Esophagus muscularis mucosa (tissue), 4 donors: ENCODE results near the gene DISP2.

ENCODE experiments used
- EP300 ChIP-seq: sonication (generic); formaldehyde crosslinking; IDR thresholded peaks from one replicate; pipeline ENCODE4 v1.6.1; 2017; ENCODE audit warnings: antibody characterized with exemption
- POLR2A ChIP-seq: fragments of 450-650 bp; IDR thresholded peaks from one replicate; pipeline ENCODE4 v1.6.1; 2017; ENCODE audit warnings: antibody characterized with exemption, moderate library complexity, mild to moderate bottlenecking, low read depth
- POLR2AphosphoS5 ChIP-seq, 2 donors: sonication (generic); formaldehyde crosslinking; IDR thresholded peaks; one replicate each; pipeline ENCODE4 v1.6.1; 2017; ENCODE audit warnings: antibody characterized with exemption in 2 of 2
- TF ChIP-seq, protein P1 (sequence below), 3 experiments: fragments of 200-600 bp in 2 of 3; fragments of 450-650 bp in 1 of 3; sonication (generic) in 2 of 3; IDR thresholded peaks; one replicate each; pipeline ENCODE4 v1.5.1; 2017 to 2019; ENCODE audit warnings: antibody characterized with exemption in 3 of 3, mild to moderate bottlenecking in 2 of 3, moderate library complexity in 1 of 3

DNA sequence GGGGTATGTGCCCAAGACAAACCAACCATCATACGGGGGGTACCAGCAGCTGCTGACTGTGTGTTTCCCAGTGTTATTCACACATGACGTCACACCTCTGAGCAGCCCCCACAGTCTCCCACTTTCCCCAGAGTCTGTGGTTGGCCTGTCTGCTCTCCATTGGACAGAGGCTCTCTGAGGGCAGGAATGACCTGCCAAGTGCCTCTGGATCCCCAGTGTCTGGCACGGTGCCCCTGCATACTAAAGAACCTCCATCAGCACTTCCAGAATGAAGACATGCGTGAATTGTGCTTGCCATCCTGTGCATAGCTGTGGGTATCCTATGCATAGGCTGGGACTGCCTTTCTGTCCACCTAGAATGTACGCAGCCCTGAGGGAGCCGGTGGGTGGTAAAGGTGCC is 13.8 kb upstream of the DISP2 start:
- TF ChIP-seq POLR2A: no peak
- TF ChIP-seq, protein P1, sequence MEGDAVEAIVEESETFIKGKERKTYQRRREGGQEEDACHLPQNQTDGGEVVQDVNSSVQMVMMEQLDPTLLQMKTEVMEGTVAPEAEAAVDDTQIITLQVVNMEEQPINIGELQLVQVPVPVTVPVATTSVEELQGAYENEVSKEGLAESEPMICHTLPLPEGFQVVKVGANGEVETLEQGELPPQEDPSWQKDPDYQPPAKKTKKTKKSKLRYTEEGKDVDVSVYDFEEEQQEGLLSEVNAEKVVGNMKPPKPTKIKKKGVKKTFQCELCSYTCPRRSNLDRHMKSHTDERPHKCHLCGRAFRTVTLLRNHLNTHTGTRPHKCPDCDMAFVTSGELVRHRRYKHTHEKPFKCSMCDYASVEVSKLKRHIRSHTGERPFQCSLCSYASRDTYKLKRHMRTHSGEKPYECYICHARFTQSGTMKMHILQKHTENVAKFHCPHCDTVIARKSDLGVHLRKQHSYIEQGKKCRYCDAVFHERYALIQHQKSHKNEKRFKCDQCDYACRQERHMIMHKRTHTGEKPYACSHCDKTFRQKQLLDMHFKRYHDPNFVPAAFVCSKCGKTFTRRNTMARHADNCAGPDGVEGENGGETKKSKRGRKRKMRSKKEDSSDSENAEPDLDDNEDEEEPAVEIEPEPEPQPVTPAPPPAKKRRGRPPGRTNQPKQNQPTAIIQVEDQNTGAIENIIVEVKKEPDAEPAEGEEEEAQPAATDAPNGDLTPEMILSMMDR (IDR thresholded peaks at IDR 0.05): no peak
- no peak for TF ChIP-seq EP300
- TF ChIP-seq POLR2AphosphoS5 (IDR thresholded peaks at IDR 0.05): no peak
